Endothelial cell of umbilical vein (primary cell): ENCODE data around the gene RASGRF1.

Source experiments
- EZH2 ChIP-seq: IDR thresholded peaks from 2 replicates; pipeline ENCODE4 v1.6.1; 2012; ENCODE audit warnings: borderline replicate concordance, low read depth, mild to moderate bottlenecking, moderate library complexity, low read length, inconsistent platforms; ENCODE audit not compliant: severe bottlenecking
- TF ChIP-seq, protein P1 (sequence below), 2 donors: IDR thresholded peaks; 1 replicate in 1 of 2; 2 replicates in 1 of 2; pipeline ENCODE4 v1.5.1; 2011; ENCODE audit warnings: low read length in 2 of 2, mild to moderate bottlenecking in 2 of 2, moderate library complexity in 2 of 2, control low read depth in 1 of 2, inconsistent platforms in 1 of 2, low read depth in 1 of 2; ENCODE audit not compliant: insufficient read depth in 1 of 2; ENCODE audit errors: extremely low read depth in 1 of 2

DNA sequence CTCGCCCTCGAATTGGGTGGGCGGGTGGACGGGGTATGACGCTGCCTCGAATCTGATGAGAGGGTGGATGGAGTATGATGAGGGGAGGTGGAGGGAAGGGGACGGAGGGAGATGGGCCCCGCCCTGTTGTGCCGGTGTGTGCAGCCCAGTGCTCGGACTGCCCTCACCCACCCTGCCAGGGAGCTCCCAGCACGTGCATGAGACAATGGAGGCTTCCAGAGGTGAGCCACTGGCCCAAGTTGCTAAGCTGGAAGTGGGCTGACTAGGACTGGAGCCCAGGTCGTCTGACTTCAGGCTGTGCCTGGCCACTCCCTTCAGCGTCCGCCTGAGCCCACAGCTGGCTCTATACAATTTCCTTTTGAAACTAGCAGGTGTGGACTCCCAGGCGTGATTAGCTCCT lies 98.7 kb downstream of the RASGRF1 start:
- no peak for TF ChIP-seq EZH2
- TF ChIP-seq, protein P1, sequence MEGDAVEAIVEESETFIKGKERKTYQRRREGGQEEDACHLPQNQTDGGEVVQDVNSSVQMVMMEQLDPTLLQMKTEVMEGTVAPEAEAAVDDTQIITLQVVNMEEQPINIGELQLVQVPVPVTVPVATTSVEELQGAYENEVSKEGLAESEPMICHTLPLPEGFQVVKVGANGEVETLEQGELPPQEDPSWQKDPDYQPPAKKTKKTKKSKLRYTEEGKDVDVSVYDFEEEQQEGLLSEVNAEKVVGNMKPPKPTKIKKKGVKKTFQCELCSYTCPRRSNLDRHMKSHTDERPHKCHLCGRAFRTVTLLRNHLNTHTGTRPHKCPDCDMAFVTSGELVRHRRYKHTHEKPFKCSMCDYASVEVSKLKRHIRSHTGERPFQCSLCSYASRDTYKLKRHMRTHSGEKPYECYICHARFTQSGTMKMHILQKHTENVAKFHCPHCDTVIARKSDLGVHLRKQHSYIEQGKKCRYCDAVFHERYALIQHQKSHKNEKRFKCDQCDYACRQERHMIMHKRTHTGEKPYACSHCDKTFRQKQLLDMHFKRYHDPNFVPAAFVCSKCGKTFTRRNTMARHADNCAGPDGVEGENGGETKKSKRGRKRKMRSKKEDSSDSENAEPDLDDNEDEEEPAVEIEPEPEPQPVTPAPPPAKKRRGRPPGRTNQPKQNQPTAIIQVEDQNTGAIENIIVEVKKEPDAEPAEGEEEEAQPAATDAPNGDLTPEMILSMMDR (IDR thresholded peaks at IDR 0.05; ENCODE audit: extremely low read depth in 1 of 2, insufficient read depth in 1 of 2, low read depth in 1 of 2, low read length in 2 of 2), result no peak
